ENCODE results near the gene NMT1.

GRCh38 chr17:45040459-45040858, 20.7 kb upstream of the NMT1 start:
- TF ChIP-seq CTCF (tag by site-specific recombination; IDR thresholded peaks at IDR 0.05) (no peak), ZNF837 (tag by site-specific recombination; IDR thresholded peaks at IDR 0.05) (no peak), ZNF629 (tag by site-specific recombination; IDR thresholded peaks at IDR 0.05) (no peak), ZNF549 (tag by site-specific recombination; IDR thresholded peaks at IDR 0.05) (no peak), ZBTB8A (tag by site-specific recombination; IDR thresholded peaks at IDR 0.05) (no peak), PATZ1 (tag by site-specific recombination; IDR thresholded peaks at IDR 0.05) (no peak), YY1 (tag by site-specific recombination; IDR thresholded peaks at IDR 0.05) (no peak), ZNF654 (tag by site-specific recombination; IDR thresholded peaks at IDR 0.05; ENCODE audit: low read depth) (no peak), TSHZ1 (tag by site-specific recombination; IDR thresholded peaks at IDR 0.05; ENCODE audit: borderline replicate concordance) (no peak), ZNF830 (tag by site-specific recombination; IDR thresholded peaks at IDR 0.05; ENCODE audit: low read depth) (no peak)

All from HEK293 (cell line).